Gastroesophageal sphincter (tissue), 4 donors: ENCODE results near the gene GRIN1. TPM values are rescaled to one million over a fixed set of nuclear protein-coding genes. Genes with fewer than 3 reads are reported as not detected.

ENCODE experiments used
- ATAC-seq: fragments of 150-250 bp; one replicate; pipeline ENCODE4 v1.9.1; 2016; ENCODE audit warnings: mild to moderate bottlenecking, moderate library complexity
- H3K27ac ChIP-seq, 4 donors: fragments of 200-600 bp; sonication (generic) in 3 of 4; 1 replicate in 3 of 4; 2 replicates in 1 of 4; pipeline ENCODE4 v1.5.1; 2016 to 2019
- H3K27me3 ChIP-seq: fragments of 200-600 bp; sonication (generic); one replicate; pipeline ENCODE4 v1.5.1; 2019
- H3K36me3 ChIP-seq, 2 donors: fragments of 200-600 bp; sonication (generic); one replicate each; pipeline ENCODE4 v1.5.1; 2019; ENCODE audit warnings: control low read depth in 1 of 2
- H3K4me1 ChIP-seq, 3 donors: fragments of 200-600 bp; sonication (generic); 1 replicate in 2 of 3; 2 replicates in 1 of 3; pipeline ENCODE4 v1.5.1; 2016 to 2019; ENCODE audit warnings: control low read depth in 2 of 3
- H3K4me3 ChIP-seq, 2 donors: fragments of 200-600 bp; sonication (generic); one replicate each; pipeline ENCODE4 v1.5.1; 2019; ENCODE audit warnings: mild to moderate bottlenecking in 1 of 2, moderate library complexity in 1 of 2
- H3K9me3 ChIP-seq, 3 donors: fragments of 200-600 bp; sonication (generic); one replicate each; pipeline ENCODE4 v1.5.1; 2017 to 2019; ENCODE audit warnings: control low read depth in 2 of 3
- EP300 ChIP-seq: sonication (generic); formaldehyde crosslinking; IDR thresholded peaks from one replicate; pipeline ENCODE4 v1.6.1; 2017; ENCODE audit warnings: antibody characterized with exemption, mild to moderate bottlenecking
- POLR2A ChIP-seq, 2 donors: fragments of 450-650 bp; IDR thresholded peaks; one replicate each; pipeline ENCODE4 v1.6.1; 2017; ENCODE audit warnings: antibody characterized with exemption in 2 of 2, mild to moderate bottlenecking in 2 of 2, moderate library complexity in 1 of 2
- POLR2AphosphoS5 ChIP-seq: sonication (generic); formaldehyde crosslinking; IDR thresholded peaks from one replicate; pipeline ENCODE4 v1.6.1; 2017; ENCODE audit warnings: antibody characterized with exemption
- WGBS, 2 donors: methylation state at CpG; one replicate each; pipeline ENCODE4 v1.1.5; 2018; ENCODE audit warnings: low coverage in 1 of 2; 5-methylcytosine and 5-hydroxymethylcytosine counted together
- total RNA-seq, 4 donors: library from RNA; depleted of rRNA; stranded (reverse); fragments of >200 nt; gene quantifications; one replicate each; pipeline ENCODE4 v1.1.0, GENCODE V29; 2016
- TF ChIP-seq, protein P1 (sequence below), 4 experiments: fragments of 200-600 bp in 2 of 4; fragments of 450-650 bp in 2 of 4; sonication (generic) in 1 of 4; IDR thresholded peaks; one replicate each; pipeline ENCODE4 v1.5.1; 2017 to 2019; ENCODE audit warnings: antibody characterized with exemption in 4 of 4, mild to moderate bottlenecking in 2 of 4, moderate library complexity in 2 of 4

The GRIN1 gene
- total RNA-seq, 4 donors from 2014 or later = 0.08 to 0.13 TPM; not detected in 2

DNA sequence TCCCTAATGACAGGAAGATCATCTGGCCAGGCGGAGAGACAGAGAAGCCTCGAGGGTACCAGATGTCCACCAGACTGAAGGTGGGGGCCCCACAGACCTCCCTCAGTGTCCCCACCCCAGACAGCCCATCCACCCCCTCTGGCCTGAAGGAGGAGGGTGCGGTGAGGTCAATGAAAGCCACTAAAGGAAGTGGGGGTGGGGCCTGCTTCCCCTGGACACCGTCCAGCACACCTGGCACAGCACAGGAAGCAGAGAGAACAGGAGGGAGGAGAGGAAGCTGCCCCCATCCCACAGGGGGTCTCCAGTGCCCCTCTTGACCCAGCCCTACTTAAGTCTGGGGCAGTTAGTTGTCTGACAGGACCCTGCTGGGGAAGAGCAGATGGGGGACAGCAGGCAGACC, 19.7 kb downstream of the GRIN1 start:
- 0 to 7% methylated on average over 1 to 2 of the region's 4 CpGs for whole genome bisulfite sequencing, 2 donors
- Histone ChIP-seq H3K27ac (no peak overlapping the region), H3K4me3 (no peak overlapping the region), H3K9me3 (no peaks in the 10 kb centered on the region), H3K4me1 (peaks cover 0 to 40% (median 21%) of the 10 kb centered on the region in 3 donors), H3K27me3 (peaks cover 96% of the 10 kb centered on the region), H3K36me3 (no peaks in the 10 kb centered on the region)
- ATAC-seq = no peak
- no peak for TF ChIP-seq EP300
- no peak for TF ChIP-seq POLR2AphosphoS5
- TF ChIP-seq POLR2A (IDR thresholded peaks at IDR 0.05) = no peak

DNA sequence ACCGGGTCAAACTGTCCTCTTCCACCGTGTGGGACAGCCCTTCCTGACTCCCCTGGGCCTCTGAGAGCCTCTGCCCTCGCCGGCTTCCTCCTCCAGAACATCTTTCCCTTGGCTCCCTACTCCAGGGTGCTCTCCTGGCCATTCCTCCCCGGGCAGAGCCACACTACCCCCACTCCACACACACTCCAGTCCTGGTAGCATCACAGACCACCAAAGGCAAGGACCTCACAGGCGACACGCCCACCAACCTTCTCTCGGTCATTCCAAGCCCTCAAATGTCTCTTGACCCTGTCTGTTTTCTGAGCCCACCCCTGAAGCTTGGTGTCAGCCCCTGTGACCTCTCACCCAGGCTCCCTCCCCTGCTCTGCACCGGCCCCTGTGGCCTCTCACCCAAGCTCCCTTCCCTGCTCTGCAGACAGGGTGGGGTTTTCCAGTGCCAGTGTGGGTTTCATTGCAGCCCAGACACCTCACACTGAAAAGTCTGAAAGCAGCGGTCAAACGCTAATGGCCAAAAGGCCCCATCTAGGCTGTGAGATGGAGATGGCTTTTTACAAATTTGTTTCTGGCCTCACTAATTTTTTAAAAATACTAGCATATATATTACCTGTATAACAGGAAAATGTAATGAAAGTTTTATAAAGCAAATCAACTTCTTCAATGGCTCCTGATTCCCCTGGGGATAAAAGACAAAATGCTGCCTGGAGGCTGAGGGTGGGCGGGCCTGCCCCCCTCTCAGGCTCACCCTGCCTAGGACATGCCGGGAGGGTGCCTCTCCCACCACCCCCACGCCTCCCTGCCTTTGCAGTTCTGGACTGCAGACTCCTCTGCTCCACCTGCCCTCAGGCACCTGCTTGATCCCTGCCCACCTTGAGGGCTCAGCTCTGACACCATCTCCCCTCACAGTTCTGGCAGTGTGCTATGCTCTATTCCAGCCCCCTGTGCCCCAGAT, 20.4 kb downstream of the GRIN1 start:
- Histone ChIP-seq H3K4me1 (peaks cover 0 to 43% (median 21%) of the 10 kb centered on the region in 3 donors), H3K27me3 (peaks cover 100% of the 10 kb centered on the region), H3K27ac (no peak overlapping the region), H3K4me3 (no peak overlapping the region), H3K36me3 (no peaks in the 10 kb centered on the region), H3K9me3 (no peaks in the 10 kb centered on the region)
- TF ChIP-seq POLR2AphosphoS5 (no peak), EP300 (no peak), POLR2A (IDR thresholded peaks at IDR 0.05) (no peak)
- TF ChIP-seq, protein P1, sequence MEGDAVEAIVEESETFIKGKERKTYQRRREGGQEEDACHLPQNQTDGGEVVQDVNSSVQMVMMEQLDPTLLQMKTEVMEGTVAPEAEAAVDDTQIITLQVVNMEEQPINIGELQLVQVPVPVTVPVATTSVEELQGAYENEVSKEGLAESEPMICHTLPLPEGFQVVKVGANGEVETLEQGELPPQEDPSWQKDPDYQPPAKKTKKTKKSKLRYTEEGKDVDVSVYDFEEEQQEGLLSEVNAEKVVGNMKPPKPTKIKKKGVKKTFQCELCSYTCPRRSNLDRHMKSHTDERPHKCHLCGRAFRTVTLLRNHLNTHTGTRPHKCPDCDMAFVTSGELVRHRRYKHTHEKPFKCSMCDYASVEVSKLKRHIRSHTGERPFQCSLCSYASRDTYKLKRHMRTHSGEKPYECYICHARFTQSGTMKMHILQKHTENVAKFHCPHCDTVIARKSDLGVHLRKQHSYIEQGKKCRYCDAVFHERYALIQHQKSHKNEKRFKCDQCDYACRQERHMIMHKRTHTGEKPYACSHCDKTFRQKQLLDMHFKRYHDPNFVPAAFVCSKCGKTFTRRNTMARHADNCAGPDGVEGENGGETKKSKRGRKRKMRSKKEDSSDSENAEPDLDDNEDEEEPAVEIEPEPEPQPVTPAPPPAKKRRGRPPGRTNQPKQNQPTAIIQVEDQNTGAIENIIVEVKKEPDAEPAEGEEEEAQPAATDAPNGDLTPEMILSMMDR (IDR thresholded peaks at IDR 0.05) = no peak
- 23 to 29% methylated on average over 11 to 12 of the region's 14 CpGs for WGBS, 2 donors
- no peak for ATAC-seq

- ATAC-seq = no peak
- H3K9me3 ChIP-seq = no peaks in the 10 kb centered on the region
- no peak overlapping the region for H3K27ac ChIP-seq
- TF ChIP-seq POLR2AphosphoS5 (no peak), POLR2A (IDR thresholded peaks at IDR 0.05) (no peak), EP300 (no peak)
- TF ChIP-seq, protein P1 (IDR thresholded peaks at IDR 0.05) = no peak
- H3K36me3 ChIP-seq = no peaks in the 10 kb centered on the region
- H3K4me3 ChIP-seq = no peak overlapping the region
- H3K4me1 ChIP-seq = peaks cover 0 to 43% (median 21%) of the 10 kb centered on the region in 3 donors
- peaks cover 100% of the 10 kb centered on the region for H3K27me3 ChIP-seq
- WGBS, 2 donors = 55 to 70% methylated on average over 2 to 7 of the region's 17 CpGs
Observed at GRCh38 chr9:137160054-137160425, 21.1 kb downstream of the GRIN1 start.

DNA sequence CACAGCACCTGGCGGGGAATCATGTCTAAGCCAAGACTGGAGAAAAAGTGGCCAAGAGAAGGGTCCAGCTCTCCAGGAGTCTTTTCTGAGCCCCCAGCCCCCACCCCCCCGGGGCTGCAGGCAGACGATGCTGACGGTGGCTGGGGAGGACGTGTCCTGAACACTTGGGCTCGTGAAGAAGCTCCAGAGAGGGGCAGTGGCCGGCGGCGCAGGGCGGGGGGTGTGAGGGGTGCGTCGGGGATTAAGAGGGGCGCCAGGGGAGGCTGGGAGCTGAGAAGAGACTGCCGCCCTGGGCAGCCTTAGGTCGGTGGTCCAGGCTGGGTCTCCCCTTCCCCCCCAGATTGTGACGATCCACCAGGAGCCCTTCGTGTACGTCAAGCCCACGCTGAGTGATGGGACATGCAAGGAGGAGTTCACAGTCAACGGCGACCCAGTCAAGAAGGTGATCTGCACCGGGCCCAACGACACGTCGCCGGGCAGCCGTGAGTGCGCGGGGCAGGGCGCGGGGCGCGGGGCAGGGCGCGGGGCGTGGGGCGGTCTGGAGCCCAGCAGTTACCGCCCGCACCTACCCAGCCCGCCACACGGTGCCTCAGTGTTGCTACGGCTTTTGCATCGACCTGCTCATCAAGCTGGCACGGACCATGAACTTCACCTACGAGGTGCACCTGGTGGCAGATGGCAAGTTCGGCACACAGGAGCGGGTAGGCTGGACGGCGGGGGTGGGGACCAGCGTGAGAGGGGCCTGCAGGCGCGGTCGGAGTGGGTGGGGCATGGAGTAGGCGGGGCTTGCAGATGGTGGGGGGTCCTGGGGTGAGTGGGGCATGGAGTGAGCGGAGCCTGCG, 22.0 kb downstream of the GRIN1 start:
- no peaks in the 10 kb centered on the region for H3K9me3 ChIP-seq
- no peak overlapping the region for H3K4me3 ChIP-seq
- H3K36me3 ChIP-seq = no peaks in the 10 kb centered on the region
- peaks cover 100% of the 10 kb centered on the region for H3K27me3 ChIP-seq
- no peak for ATAC-seq
- no peak overlapping the region for H3K27ac ChIP-seq
- peaks cover 0 to 43% (median 21%) of the 10 kb centered on the region in 3 donors for H3K4me1 ChIP-seq
- WGBS, 2 donors = 9% methylated on average over 4 of the region's 56 CpGs; no CpG with 5 or more reads in 1 of the 2 donors
- TF ChIP-seq POLR2A (IDR thresholded peaks at IDR 0.05) = no peak
- TF ChIP-seq, protein P1 (IDR thresholded peaks at IDR 0.05) = no peak
- TF ChIP-seq EP300 = no peak
- no peak for TF ChIP-seq POLR2AphosphoS5
